ENCODE measurements around the gene TENM4. TPM values are rescaled to one million over a fixed set of nuclear protein-coding genes. Genes with fewer than 3 reads are reported as not detected.

The TENM4 gene
- total RNA-seq, 1 donor: 10.4 TPM

- TF ChIP-seq, protein P1, sequence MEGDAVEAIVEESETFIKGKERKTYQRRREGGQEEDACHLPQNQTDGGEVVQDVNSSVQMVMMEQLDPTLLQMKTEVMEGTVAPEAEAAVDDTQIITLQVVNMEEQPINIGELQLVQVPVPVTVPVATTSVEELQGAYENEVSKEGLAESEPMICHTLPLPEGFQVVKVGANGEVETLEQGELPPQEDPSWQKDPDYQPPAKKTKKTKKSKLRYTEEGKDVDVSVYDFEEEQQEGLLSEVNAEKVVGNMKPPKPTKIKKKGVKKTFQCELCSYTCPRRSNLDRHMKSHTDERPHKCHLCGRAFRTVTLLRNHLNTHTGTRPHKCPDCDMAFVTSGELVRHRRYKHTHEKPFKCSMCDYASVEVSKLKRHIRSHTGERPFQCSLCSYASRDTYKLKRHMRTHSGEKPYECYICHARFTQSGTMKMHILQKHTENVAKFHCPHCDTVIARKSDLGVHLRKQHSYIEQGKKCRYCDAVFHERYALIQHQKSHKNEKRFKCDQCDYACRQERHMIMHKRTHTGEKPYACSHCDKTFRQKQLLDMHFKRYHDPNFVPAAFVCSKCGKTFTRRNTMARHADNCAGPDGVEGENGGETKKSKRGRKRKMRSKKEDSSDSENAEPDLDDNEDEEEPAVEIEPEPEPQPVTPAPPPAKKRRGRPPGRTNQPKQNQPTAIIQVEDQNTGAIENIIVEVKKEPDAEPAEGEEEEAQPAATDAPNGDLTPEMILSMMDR (IDR thresholded peaks at IDR 0.05; ENCODE audit: insufficient read depth, low read depth, low read length): no peak
Measured at GRCh38 chr11:78993802-78994430, 446.9 kb downstream of the TENM4 start.

DNA sequence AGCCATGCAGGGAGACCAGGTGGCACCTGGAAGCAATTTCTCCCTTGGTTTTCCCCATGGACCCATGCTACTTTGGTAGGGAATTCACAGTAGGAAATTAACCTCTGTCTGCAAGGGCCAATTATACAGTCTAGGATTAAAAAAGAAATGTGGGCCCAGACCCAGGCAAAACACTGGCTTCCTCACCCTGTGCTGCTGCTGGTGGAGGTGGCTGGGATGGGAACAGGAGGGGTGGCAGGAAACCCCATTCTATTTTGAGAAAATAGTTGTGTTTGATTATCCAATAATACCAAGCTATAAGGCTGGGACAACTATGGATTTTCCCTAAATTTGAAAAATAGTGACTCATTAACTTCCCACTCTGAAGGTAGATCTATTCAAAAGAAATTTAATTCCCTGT, 449.1 kb downstream of the TENM4 start:
- TF ChIP-seq, protein P1 (IDR thresholded peaks at IDR 0.05; ENCODE audit: insufficient read depth, low read depth, low read length): no peak
- H3K4me3 ChIP-seq (ENCODE audit: low read depth, low read length): no peak overlapping the region
- no peak for DNase-seq (ENCODE audit: low read depth)

More at GRCh38 chr11:78993802-78994430, 446.9 kb downstream of the TENM4 start:
- DNase-seq (ENCODE audit: low read depth): no peak
- no peak overlapping the region for H3K4me3 ChIP-seq (ENCODE audit: low read depth, low read length)

GRCh38 chr11:78990261-78990660, 450.6 kb downstream of the TENM4 start:
- DNase-seq (ENCODE audit: low read depth): no peak
- no peak overlapping the region for H3K4me3 ChIP-seq (ENCODE audit: low read depth, low read length)
- TF ChIP-seq, protein P1 (IDR thresholded peaks at IDR 0.05; ENCODE audit: insufficient read depth, low read depth, low read length): no peak

DNA sequence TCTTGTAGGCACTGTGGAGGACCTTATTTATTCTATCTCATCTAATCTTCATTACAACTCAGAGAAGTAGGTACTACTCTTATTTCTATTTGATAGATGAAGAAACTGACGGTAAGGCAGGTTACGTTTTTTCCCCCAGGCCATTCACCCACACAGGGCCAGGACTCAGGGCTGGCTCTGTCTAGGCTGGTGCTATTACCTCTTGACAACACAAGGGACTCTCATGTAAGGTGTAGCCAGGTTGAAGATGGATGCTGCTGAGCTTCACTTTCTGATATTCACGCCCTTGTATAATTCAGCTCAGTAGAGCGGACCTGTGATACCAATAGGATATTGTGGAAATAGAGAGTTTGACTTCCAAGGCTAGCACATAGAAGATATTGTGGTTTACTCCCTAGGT, 453.1 kb downstream of the TENM4 start:
- no peak for DNase-seq (ENCODE audit: low read depth)
- TF ChIP-seq, protein P1 (IDR thresholded peaks at IDR 0.05; ENCODE audit: insufficient read depth, low read depth, low read length): no peak
- no peak overlapping the region for H3K4me3 ChIP-seq (ENCODE audit: low read depth, low read length)

GRCh38 chr11:78986305-78986704, 454.5 kb downstream of the TENM4 start:
- TF ChIP-seq, protein P1 (IDR thresholded peaks at IDR 0.05; ENCODE audit: insufficient read depth, low read depth, low read length): no peak
- DNase-seq (ENCODE audit: low read depth): no peak
- no peak overlapping the region for H3K4me3 ChIP-seq (ENCODE audit: low read depth, low read length)

GRCh38 chr11:78985663-78986062, 455.2 kb downstream of the TENM4 start:
- TF ChIP-seq, protein P1 (IDR thresholded peaks at IDR 0.05; ENCODE audit: insufficient read depth, low read depth, low read length): no peak
- DNase-seq (ENCODE audit: low read depth): no peak
- H3K4me3 ChIP-seq (ENCODE audit: low read depth, low read length): no peak overlapping the region

GRCh38 chr11:78982473-78982872, 458.4 kb downstream of the TENM4 start:
- no peak for DNase-seq (ENCODE audit: low read depth)
- H3K4me3 ChIP-seq (ENCODE audit: low read depth, low read length): no peak overlapping the region
- TF ChIP-seq, protein P1 (IDR thresholded peaks at IDR 0.05; ENCODE audit: insufficient read depth, low read depth, low read length): no peak
